NCI-H2196 treated with DMSO at 0.1 percent for 48 hours (cell line): Measurements from ENCODE around the gene WIPF2.
"Not testable (repeated sequence)": the region's sequence is repeated elsewhere in the genome, so short reads cannot be mapped to it uniquely, and the experiment has no call there.

Source experiments
- DNase-seq: peaks from one replicate; lab custom pipeline; 2025; ENCODE audit not compliant: unreplicated experiment; lab: John Stamatoyannopoulos, UW

Gene WIPF2

DNA sequence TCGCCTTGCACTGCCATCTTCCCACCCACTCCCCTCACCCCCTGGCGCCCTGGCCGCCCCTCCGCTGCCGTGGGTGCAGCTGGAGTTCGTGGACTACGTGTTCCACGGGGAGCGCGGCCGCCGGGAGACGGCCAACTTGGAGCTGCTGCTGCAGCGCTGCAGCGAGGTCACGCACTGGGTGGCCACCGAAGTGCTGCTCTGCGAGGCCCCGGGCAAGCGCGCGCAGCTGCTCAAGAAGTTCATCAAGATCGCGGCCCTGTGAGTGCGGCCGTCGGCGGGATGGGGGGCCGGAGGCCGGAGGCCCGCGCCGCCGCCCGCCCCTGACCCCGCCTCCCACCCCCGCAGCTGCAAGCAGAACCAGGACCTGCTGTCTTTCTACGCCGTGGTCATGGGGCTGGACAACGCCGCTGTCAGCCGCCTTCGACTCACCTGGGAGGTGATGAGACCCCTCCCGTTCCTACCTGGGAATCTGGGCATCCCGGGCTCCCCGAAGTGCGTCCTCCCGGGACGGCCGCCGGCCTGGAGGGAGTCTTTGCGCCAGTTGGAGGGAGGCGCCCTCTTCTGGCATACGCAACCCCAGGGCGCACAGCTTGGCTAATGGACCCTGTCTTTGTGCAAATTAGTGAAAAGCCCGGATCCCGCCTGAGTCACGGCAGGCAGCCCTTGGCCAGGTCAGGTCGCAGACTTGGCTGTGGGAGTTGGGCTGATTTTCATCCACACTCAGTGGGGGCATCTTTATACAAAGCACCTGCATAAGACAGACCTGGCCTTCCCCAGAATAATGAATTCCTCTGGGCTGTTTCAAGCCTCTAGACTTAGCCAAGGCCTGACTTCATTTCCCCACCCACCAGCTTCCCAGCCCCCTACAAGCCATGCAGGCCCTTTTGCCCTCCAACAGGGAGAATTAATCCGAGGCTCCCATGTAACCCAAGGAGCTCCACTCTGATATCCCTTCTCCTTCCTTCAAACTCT lies 27.6 kb upstream of the WIPF2 start:
- DNase-seq: no peak

DNA sequence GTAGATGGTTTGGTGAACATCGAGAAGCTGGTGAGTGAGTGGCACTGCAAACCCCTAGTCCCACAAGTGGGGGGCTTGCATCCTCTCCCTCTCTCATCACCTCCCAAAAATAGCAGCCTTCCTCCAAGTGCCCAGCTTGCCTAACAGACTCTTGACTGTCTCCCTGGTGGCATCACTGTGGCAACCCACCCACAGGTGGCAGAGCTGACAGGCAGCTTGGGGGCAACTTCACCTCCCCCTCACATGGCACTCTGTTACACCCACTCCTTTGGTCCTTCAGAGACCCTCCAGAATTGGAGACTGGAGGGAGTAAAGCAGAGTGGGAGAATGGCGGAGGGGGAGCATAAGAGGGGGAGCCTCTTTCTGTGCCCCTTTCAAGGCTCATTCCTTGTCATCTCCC lies 26.1 kb upstream of the WIPF2 start:
- no peak for DNase-seq

DNA sequence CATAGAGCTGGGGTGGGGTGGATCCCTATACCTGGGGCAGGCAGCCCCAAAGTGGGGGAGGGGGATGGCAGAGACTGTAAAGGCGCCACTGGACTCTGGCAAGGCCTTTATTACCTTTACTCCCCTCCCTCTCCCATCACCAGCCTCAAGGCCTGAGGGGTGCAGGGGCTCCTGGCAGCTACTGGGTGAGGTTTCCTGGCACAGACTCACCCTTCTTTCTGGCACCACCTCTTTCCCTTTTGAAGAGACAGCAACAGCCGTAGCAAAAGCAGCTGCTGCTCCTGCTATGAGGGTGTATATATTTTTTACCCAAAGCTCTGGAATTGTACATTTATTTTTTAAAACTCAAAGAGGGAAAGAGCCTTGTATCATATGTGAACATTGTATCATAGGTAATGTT lies 24.3 kb upstream of the WIPF2 start:
- DNase-seq: no peak

DNA sequence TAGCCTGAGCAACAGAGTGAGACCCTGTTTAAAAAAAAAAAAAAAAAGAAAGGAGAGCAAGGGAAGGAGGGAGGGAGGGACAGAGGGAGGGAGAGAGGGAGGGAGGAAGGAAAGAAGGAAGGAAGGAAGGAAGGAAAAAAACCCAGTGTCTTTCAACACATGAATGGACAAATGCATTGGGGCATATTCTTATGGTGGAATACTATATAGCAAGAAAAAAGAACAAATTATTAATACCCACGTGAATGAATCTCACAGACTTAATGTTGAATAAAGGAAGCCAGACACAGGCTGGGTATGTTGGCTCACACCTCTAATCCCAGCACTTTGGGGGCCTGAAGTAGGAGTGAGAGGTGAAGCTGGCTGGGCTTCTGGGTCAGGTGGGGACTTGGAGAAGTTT lies 21.6 kb upstream of the WIPF2 start:
- no peak for DNase-seq

DNA sequence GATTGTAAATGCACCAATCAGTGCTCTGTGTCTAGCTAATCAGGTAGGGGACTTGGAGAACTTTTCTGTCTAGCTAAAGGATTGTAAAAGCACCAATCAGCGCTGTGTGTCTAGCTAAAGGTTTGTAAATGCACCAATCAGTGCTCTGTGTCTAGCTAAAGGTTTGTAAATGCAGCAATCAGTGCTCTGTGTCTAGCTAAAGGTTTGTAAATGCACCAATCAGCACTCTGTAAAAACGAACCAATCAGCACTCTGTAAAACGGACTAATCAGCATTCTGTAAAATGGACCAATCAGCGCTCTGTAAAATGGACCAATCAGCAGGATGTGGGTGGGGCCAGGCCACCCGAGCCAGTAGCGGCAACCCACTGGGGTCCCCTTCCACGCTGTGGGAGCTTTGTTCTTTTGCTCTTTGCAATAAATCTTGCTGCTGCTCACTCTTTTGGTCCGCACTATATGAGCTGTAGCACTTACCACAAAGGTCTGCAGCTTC lies 21.1 kb upstream of the WIPF2 start:
- not testable (repeated sequence) for DNase-seq

DNA sequence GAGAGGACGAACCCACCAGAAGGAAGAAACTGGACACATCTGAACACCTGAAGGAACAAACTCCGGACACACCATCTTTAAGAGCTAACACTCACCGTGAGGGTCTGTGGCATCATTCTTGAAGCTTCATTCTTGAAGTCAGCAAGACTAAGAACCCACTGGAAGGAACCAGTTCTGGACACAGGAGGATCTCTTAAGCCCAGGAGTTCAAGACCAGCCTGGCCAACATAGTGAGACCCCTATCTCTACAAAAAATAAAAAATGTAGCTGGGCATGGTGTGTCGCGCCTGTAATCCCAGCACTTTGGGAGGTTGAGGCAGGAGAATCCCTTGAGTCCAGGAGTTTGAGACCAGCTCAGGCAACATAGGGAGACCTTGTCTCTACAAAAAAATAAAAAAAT lies 20.5 kb upstream of the WIPF2 start:
- DNase-seq: no peak

DNA sequence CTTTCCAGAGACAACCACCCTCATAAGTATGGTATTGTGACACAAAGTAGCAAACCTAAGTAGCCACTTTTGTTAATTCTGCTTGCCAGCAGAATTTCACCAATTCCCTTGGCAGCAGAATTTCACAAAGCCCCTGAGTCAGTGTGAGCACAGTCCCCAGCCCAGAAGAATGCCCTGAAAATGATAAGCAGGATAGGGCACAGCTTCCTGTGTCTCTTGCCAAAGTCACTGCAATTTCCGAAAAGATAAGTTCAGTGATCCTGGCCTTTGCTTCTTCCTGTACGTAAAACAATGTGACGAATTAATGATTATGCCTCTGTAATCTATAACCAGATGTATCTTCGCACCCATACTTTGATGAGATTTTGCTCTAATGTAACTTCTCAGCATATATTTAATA lies 16.0 kb upstream of the WIPF2 start:
- DNase-seq: no peak

DNA sequence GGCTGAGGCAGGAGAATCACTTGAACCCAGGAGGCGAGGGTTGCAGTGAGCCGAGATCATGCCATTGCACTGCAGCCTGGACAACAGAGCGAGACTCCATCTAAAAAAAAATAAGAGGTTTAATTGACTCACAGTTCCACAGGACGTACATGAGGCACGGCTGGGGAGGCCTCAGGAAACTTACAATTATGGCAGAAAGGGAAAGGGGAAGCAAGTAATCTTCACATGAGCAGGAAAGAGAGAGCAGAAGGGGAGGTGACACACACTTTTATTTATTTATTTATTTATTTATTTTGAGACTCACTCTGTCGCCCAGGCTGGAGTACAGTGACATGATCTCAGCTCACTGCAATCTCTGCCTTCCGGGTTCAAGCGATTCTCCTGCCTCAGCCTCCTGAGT lies 12.9 kb upstream of the WIPF2 start:
- DNase-seq: not testable (repeated sequence)

DNA sequence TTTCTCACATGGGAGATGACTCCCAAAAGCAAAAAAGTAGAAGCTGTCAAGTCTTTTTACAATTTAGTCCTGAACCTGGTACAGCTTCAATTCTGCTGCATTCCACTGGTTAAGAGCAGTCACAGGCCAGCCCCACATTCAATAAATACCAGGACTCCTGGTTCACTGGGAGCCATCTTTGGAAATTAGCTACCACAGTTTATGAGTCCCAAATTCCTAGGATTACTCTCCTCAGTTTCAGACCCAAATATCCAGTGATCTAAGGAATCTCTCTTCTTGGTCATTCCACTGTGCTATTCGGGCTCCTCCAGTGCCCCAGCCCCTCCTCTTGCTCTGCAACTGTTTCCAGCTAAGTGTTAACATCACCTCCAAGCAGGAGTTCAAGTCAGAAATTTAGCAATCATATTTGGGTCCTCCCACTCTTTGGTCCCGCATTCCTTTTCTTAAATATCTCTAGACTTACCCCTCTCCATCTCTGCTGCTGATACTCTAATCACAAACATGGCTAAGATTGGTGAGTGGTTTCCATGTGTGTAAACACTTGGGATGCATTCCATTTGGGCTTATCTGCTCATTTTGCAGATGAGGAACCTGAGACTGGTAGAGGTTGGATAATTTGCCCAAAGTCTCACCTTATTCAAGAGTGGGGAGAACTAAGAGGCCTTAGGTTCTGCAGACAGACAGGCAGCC lies 9.6 kb upstream of the WIPF2 start:
- DNase-seq: no peak

DNA sequence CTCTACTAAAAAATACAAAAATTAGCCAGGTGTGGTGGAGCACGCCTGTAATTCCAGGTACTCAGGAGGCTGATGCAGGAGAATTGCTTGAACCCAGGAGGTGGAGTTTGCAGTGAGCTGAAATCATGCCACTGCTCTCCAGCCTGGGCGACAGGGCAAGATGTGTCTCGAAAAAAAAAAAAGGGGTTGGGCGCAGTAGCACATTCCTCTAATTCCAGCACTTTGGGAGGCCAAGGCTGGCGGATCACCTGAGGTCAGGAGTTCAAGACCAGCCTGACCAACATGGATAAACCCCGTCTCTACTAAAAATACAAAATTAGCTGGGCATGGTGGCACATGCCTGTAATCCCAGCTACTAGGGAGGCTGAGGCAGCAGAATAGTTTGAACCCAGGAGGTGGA lies 5.2 kb upstream of the WIPF2 start:
- DNase-seq: not testable (repeated sequence)

DNA sequence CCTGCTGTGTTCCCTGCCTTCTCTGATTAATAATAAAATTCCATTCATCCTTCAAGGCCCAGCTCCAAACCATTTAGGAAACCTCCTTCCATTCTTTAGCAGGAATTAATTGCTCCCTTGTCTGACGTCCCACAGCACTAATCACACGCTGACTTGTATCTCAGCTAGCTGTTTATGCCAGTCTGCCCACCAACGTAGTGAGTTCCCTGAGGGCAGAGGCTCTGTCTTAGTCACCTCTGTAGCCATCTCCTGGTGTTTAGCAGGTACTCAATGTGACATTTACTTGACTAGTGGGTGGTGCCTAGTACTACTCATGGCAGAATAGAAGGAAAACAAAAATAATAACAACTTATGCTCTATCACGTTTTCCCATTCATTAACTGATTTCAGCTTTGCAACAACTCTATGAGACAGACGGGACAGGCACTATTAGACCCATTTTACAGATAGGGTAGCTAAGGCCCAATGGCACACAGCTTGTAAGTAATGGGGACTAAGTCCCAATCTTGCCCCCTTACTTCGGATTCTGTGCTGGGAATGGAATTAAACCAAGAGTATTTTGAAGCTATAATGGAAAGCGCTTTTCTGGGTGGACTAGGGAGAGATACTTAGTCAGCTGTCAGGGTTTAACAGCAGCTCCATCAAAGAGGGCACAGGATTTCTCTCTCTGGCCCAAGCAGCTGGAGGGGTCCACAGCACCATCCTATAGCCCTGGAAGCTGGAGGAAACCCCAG lies 931 bp upstream of the WIPF2 start:
- no peak for DNase-seq

DNA sequence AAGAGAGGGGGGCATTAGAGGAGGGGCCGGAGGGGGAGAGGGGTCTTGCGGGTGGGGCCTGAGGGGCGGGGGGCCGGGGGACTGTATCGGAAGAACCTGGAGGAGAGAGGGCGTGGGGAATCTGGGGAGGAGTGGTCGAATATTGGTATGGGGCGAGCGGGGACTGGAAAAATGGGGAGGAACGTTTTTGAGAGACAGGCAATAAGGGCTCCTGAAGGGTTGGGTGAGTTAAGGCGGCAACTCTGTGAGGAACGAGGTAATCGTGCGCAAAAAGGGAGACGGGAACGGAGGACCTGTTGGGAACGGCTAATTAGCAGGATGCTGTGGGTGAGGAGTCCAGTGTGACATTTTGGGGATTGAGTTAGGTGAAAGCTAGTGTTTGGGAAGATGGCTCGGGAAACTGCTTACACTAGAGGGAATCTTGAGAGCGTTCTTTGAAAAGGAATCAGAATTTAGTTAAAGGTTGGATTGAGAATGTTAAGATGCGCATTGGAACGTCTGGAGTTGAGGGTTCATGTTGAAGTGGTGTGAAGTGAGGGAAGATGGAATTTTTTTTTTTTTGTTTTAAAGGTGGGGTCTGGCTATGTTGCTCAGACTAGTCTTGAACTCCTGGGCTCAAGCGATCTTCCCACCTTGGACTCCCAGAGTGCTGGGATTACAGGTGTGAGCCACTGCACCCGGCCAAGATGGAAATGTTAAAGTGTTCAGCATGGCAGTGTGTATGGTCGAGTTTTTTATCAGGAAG lies 662 bp downstream of the WIPF2 start:
- DNase-seq: peak; percentile 13

DNA sequence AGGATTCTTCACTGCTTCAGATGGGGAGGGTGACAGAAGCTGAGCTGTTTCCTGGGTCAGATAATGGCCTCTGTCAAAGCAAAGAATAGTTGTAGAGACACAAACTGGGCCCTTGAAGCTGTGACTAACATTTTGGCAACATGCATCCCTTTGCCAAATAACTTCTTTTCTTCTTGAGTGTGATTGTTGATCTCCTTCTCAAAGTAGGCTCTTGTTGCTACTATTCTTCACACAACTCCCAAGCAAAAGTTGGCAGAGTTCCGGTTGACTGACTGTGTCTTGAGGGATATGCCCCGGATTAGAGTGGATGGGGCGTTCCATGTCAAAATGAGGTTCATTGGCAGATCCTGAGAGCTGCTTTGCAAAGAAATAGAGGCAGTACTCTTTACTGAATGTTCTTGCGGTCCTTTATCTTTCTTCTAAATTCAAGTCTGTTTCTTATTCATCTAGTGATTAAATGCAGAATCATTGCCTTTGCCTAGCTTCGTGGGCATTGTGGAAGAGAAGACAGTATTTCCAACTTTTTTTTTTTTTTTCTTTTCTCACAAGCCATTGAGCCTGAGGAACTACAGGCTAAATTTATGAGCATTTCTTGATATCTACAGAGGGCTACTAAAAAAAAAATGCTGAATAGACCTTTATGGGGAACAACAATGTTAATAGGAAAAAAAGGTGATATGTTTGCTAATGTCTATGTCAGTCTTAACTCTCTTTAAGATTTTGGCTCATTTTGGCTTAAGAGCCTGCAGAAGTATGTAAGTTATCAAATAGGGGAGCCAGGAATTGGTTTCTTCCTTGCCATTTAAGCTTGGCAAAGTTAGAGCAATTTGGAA lies 5.8 kb downstream of the WIPF2 start:
- no peak for DNase-seq

DNA sequence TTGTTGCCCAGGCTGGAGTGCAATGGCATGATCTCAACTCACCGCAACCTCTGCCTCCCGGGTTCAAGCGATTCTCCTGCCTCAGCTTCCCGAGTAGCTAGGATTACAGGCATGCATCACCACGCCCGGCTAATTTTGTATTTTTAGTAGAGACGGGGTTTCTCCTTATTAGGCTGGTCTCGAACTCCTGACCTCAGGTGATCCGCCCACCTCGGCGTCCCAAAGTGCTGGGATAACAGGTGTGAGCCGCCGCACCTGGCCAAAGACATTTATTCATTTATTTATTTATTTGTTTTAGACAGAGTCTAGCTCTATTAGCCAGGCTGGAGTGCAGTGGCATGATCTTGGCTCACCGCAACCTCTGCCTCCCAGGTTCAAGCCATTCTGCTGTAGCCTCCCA lies 10.0 kb downstream of the WIPF2 start:
- not testable (repeated sequence) for DNase-seq

DNA sequence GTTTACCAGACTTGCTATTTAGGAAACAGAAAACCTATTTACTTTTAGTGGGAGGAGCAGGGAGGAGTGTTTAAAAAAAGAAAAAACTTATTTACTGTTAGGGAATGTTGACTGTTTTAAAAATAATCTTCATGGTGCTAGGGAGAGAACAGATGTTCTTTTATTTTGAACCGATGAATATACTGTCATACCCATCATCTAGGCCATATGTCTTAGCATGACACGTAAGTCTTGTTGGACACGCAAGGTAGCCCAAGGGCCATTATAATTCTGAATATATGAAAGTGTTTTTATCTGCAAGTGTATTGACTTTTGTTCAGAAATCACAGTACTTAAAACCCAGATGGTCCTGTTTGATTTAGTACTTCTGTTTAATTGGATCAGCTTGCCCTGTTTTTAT lies 11.6 kb downstream of the WIPF2 start:
- no peak for DNase-seq

DNA sequence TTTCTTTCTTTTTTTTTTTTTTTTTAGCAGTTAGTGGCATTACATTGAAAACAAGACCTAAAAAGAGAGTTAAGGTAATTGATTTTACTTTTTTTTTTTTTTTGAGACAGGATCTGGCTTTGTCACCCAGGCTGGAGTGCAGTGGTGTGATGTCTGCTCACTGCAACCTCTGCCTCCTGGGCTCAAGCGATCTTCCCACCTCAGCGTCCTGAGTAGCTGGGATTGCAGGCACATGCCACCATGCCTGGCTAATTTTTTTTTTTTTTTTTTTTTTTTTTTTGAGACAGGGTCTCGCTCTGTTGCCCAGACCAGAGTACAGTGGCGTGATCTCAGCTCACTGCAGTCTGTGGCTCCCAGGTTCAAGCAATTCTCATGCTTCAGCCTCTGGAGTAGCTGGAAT lies 12.8 kb downstream of the WIPF2 start:
- DNase-seq: not testable (repeated sequence)

DNA sequence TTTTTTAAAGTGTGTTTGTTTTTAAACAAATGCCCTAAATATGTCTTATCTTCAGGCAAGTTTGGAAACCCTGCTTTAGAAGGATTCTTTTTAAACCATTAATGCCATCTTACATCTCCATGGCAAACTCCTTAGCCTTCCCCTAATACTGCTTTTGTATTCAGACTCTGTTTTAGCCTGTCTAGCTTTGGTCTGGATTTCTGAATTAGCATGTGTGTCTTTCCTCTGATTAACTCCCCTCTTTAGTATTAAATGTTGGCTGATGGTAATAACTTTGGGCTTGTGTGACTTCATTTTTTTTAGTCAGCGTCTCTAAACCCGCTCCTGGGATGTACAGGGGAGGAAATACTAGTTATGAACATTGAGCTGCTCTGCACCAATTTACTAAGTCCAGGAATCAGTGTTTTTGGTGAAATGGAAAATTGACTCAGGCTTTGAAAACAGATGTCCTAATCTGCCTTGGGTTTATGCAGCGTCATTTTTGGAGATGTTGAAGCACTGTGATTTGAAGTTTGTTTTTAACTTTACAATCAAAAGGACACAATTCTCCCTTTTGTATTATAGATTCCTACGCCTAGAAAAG lies 22.2 kb downstream of the WIPF2 start:
- no peak for DNase-seq

DNA sequence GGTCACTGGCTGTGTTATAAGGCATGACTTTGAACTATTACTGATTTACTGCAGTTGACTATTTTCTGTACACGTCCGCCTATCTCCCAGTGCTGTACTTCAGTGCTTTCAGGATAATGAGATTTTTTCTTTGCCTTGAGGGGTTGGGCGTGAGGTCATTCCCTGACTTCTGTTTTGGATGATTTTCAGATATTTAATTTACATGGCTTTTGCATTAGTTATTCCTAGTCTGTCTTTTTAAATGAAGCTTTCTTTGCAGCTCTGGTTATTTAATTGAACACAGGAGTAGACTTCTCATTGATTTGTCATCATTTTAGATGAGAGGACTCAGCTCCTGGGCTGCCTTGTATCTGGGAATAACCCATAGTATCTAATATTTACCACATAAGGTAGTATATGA lies 23.7 kb downstream of the WIPF2 start:
- DNase-seq: no peak

DNA sequence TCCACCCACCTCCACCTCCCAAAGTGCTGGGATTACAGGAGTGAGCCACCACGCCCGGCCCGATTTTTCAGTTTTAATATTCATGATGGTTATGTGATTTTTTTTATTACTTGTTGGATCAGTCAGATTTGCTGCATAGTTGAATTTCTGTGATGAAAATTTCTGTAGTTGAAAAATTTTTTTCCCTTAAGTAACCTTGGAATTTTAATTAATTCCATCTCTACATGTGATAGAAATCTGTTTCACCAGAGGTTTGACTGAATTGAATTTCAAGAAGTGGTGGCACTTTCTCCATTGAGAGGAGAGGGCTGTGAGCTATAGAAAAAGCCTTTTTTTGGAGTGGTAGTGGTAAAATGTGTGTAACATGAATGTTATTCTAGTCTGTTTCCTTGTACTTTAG lies 24.7 kb downstream of the WIPF2 start:
- DNase-seq: no peak

DNA sequence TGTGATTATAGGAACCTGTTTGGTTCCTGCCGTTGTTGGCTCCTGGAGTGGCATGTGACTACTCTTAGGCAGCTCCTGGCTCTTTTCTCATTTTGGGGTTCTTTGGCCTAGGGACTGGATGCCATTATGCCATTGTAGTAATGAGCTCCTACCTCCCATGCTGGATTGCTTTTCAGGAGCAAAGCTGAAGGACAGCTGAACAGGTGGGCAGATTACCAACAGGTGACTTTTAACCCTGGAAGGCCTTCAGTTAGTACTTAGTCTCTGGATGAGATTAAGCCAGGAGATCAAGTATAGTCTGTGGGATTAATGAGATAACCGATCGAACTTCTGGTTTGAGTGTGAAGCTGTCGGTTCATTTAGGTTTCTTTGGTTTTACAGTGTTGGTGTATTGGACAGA lies 25.2 kb downstream of the WIPF2 start:
- no peak for DNase-seq
